Activated naive CD4-positive, alpha-beta T cell treated with anti-CD3 and anti-CD28 coated beads, Interleukin-2, amount 50 U/mL, for 16 hours (primary cell): ENCODE data around the gene CXCL16.
"Not testable (repeated sequence)": the region's sequence is repeated elsewhere in the genome, so short reads cannot be mapped to it uniquely, and the experiment has no call there.

Source experiments
- DNase-seq: peaks from one replicate; pipeline ENCODE4 v3.0.0-alpha.2; 2020

Gene CXCL16

GRCh38 chr17:4719684-4720221 lies 20.0 kb downstream of the CXCL16 start:
- no peak for DNase-seq

GRCh38 chr17:4719146-4719545 lies 20.6 kb downstream of the CXCL16 start:
- DNase-seq, result no peak

DNA sequence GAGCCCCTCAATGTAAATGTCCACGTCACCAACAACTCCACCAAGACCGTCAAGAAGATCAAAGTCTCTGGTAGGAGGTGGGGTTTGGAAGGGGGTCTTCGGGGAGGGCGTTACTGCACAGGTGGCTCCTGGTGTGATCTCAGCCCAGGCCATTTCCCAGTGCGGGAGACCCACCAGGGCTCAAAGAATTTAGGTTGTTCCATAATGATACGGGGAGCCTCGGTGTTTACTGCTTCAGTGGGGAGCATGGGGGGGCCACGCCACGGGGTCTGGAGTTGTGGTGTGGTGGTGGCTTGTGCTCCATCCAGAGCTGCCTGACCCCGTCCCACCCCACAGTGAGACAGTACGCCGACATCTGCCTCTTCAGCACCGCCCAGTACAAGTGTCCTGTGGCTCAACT lies 21.5 kb downstream of the CXCL16 start:
- no peak for DNase-seq

GRCh38 chr17:4717791-4718190 lies 21.9 kb downstream of the CXCL16 start:
- DNase-seq, result no peak

DNA sequence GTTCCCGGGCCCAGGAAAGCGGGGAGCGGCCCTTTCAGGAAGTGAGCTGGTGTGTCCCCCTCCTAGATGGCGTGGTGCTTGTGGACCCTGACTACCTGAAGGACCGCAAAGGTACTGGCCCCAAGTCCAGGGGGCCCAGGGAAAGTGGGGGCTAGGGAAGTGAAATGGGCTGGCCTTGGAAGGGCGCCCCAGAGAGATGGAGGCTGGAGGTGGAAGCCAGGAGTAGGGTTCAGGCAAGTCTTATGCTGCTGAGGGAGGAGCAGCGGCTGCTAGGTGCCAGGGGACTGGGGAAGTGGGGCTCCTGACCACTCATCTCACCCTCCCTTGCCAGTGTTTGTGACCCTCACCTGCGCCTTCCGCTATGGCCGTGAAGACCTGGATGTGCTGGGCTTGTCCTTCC lies 23.6 kb downstream of the CXCL16 start:
- DNase-seq, result no peak

DNA sequence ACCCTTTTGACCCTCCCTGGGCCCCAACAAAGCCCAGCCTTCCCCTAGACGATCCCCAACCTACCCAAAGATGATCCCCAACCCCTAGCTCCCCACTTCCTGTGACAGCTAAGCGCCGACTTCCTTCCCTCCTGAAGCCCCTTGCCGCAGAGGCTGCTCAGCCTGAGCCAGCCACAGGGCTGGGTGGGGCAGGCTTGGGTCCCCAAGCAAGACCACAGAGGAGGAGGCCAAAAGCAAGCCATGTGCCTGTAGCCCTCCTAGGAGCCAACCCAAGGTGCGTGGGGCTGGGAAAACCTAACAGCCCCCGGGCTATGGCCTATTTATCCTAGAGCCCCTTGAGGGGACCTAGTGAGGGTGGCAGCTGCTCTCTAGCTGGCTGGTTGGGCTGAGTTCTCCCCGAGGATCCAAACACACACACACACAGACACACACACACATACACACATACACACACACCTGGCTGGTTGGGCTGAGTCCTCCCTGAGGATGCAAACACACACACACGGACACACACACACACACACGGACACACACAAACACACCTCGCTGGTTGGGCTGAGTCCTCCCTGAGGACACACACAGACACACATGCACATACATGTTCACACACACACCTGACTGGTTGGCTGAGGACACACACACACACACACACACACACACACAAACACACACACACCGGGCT lies 24.5 kb downstream of the CXCL16 start:
- DNase-seq, result no peak

DNA sequence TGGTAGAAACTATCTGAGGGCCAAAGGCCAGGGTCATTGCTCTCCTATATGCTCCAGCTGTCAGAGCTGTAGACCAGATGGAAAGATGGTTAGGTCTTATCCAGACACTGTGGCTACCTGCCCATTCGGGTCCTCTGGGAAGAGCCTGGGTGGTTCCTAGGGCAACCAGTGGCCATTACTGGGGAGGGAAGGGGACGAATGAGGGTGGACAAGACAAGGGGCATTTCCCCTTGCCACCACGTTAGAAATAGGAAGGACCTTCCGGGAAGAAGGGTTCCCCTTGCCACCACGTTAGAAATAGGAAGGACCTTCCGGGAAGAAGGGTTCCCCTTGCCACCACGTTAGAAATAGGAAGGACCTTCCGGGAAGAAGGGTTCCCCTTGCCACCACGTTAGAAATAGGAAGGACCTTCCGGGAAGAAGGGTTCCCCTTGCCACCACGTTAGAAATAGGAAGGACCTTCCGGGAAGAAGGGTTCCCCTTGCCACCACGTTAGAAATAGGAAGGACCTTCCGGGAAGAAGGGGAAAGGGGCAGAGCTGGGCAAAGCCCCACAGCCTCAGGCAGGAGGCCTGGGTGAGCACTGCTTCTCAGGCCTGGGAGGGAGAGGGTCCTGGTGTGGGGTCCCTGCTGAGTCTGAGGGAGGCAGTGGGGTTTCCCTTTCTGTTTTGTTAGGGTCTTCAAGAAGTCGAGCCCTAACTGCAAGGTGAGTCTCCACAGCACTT lies 25.2 kb downstream of the CXCL16 start:
- DNase-seq, result not testable (repeated sequence)

- no peak for DNase-seq
These were observed 27.2 kb downstream of the CXCL16 start for GRCh38 chr17:4712526-4712925.

- no peak for DNase-seq
These were observed 28.0 kb downstream of the CXCL16 start for GRCh38 chr17:4711661-4712181.

GRCh38 chr17:4710693-4711634 lies 28.8 kb downstream of the CXCL16 start:
- DNase-seq, result peak; percentile 45

DNA sequence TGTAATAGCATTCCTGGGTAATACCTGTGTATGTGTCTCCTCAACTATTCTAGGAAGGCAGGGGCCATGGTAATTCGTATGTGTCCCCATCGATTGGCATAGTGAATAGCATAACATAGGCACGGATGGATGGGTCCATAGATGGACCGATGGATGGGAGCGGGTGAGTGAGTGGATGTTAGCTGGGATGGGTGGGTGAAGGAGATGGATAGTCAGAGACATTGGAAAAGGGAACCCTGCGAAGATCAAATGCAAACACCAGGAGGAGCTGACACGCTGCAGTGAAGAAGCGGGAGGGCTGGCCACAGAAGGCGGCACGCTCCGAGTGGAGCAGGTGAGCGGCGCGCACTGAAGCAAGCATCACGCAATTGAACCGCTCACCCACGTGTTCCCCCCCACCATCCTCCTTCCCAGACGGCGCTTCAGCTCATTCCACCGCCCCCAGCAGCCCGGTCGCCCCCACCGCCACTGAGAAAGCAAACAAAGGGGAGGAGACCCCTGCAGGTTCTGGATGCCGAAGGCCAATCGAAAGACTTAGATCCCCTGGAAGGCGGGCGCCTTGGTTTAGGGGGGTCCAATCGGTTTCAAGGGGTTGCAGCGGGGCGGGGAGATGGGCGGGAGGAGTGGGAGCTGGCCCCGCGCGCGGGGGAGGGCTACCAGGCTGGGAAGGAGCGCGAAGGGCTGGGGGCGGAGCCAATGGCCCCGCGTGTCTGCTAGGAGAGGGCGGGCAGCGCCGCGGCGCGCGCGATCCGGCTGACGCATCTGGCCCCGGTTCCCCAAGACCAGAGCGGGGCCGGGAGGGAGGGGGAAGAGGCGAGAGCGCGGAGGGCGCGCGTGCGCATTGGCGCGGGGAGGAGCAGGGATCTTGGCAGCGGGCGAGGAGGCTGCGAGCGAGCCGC lies 29.7 kb downstream of the CXCL16 start, which contains the start of gene ARRB2:
Gene ARRB2 (plus strand): TSS at position 839 of the 899 bp plus-strand sequence. CDS start 90 bp downstream, outside the sequence.
- peak; percentile 99 for DNase-seq

DNA sequence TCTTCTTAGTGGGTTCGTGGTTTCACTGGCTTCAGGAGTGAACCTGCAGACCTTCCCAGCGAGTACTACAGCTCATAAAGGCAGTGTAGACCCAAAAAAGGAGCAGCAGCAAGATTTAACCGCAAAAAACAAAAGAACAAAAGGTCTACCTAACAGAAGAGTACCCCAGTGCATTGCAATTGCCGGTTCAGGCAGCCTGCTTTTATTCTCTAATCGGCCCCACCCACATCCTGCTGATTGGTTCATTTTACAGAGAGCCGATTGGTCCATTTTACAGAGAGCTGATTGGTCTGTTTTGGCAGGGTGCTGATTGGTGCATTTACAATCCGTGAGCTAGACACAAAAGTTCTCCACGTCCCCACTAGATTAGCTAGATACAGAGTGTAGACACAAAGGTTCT lies 31.3 kb downstream of the CXCL16 start:
- DNase-seq, result peak; percentile 58

DNA sequence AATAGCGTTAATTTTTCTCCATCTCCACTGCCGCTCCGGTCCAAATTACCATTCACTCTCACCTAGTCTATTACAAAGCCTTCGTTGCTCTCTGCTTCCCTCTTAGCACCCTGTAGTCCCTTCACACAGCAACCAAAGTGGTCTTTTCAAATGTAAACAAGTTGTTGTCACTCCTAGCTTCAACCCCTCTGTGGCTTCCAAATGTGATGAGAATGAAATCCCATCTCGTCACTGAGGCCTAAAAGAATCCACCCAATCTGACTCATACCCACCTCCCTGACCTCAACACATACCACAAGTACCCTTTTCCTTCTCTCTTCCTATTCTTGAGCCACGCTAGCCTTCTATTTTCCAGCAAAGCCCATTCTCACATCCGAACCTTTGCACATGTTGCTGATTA lies 33.6 kb downstream of the CXCL16 start:
- no peak for DNase-seq

DNA sequence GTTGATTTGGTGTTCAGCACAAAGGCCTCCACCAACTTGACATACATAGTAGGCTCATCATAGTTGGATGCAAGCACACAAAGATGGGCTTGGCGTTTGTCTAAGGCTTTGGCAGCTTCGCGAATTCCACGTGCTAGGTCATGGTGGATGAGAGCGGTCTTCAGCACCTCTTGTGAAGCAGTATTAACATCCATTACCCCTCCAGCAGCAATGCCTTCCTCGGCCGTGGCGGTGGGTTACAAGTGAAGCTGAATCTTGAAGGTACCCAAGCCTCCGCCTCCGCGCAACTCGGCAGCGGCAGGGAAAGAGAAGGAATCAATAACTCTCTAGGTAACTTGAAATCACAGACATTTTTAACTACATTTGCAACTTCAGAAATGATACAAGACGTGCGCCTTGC lies 34.7 kb downstream of the CXCL16 start:
- no peak for DNase-seq

DNA sequence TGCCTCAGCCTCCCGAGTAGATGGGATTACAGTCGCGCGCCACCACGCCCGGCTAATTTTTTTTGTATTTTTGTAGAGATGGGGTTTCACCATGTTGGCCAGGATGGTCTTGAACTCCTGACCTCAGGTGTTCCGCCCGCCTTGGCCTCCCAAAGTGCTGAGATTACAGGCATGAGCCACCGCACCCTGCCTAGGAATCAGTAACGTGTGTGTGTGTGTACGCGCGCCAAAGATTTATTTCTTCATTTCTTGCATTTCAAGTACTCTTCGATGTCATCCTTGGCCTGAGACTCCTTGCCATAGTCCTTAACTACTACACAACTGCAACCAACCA lies 35.2 kb downstream of the CXCL16 start:
- DNase-seq, result not testable (repeated sequence)

DNA sequence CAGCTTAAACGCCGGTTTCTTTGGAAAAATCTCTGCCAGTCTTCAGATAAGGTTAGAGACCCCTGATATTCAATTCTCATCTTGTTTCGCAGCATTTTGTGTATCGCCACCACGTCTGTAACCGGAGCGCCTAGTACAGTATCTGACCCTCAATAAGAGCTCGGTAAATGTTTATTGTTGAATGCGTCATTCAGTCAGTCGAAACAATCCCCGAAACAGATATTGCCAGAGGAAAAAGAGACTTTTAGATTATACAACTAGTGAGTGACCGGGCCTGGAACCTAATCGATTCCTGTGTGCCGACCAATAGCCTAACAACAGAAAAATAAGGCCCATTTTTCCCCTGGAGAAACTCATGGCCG lies 36.4 kb downstream of the CXCL16 start:
- DNase-seq, result no peak

GRCh38 chr17:4701116-4701515 lies 38.6 kb downstream of the CXCL16 start:
- no peak for DNase-seq

- not testable (repeated sequence) for DNase-seq
These were observed 40.2 kb downstream of the CXCL16 start for GRCh38 chr17:4699401-4700056.

DNA sequence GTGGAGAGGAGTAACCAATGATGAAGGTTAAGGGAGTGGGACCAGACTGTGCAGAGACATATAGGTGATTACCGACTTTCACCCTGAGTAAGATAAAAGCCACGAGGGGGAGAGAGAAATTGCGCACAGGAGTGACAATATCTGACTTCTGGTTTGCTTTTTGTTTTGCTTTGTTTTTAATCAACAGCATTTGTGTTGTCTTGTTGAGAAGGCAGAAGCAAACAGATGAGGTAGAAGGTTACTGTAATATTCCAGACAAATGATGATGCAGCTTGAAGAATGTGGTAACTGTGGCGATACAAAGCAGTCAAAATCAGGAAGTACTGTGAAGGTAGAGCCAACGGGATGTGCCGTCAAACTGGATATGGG lies 43.3 kb downstream of the CXCL16 start:
- DNase-seq, result no peak

DNA sequence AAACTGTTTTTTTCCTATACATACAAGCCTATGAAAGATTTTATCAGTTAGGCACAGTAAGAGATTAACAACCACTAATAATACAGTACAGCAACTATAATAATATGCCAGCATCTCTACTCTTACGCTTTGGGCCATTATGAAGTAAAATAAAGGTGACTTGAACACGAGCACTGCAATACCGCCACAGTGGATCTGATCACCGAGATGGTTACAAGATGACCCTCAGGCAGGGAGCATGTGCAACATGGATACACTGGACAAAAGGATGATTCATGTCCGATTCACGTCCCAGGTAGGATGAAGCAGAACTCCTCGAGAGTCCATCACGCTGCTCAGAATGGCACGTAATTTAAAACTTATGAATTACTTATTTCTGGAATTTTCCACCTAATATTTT lies 46.3 kb downstream of the CXCL16 start:
- no peak for DNase-seq

GRCh38 chr17:4691686-4692085 lies 48.0 kb downstream of the CXCL16 start:
- no peak for DNase-seq
